GM21786 (cell line): Measurements from ENCODE around the gene DIRAS1.

Experiments
- ATAC-seq: cut with Tn5 transposase; IDR thresholded peaks from one replicate; pipeline ENCODE4 v1.9.1; 2021; ENCODE audit not compliant: unreplicated experiment

Gene DIRAS1

GRCh38 chr19:2728783-2729387 is 7.7 kb upstream of the DIRAS1 start:
- no peak for ATAC-seq

DNA sequence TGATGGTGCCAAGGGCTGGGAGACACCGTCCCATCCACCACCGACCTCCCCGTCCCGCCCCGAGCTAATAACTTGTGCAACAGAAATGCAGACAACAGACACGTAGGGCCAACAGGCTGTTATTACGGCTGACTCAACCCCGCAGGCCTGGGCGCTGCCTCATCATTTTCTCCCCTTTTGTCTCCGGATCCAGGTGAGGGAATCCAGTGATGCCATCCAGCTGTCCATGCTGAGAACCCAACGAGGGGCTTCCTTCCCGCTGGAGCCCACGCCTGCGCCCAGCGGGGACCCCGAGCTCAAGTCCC is 6.4 kb upstream of the DIRAS1 start:
- no peak for ATAC-seq

- ATAC-seq: no peak
These were observed 5.9 kb upstream of the DIRAS1 start for GRCh38 chr19:2726904-2727639.

GRCh38 chr19:2726160-2726855 is 5.1 kb upstream of the DIRAS1 start:
- ATAC-seq: no peak

DNA sequence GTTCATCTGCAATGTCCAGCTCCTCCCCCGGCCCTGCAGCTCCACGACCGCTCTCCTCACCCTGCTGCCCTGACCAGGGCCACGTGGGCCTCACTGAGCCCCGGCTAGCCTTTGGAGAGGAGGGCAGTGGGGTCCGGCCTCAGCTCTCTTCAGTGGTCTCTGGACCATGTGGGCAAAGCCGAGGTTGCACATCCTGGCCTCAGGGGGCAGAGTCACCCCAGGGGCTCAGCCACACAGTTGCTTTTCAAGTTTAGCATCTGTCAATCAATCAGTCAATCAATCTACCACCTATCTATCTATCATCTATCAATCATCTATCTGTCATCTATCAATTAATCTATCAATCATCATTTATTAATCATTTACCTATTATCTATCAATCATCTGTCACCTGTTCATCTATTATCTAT is 3.0 kb upstream of the DIRAS1 start:
- ATAC-seq: no peak

DNA sequence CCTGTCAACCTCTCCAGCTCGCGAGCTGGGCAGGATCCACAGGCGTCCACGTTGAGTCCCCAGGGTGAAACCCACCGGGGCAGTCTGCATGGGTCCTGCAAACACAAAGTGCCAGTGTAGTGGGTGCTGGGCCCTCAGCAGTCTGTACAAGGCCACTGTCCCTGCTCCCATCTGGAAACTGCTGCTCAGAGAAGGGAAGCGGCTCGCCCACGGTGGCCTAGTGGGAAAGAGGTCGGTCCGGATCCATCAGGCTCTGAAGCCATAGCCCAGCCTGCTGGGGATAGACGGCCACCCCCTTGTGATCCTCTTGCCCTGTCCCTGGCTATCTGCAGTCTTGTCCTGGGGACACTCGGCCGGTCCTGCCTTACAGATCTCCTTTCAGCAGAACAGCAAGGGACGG is 2.6 kb upstream of the DIRAS1 start:
- ATAC-seq: no peak

DNA sequence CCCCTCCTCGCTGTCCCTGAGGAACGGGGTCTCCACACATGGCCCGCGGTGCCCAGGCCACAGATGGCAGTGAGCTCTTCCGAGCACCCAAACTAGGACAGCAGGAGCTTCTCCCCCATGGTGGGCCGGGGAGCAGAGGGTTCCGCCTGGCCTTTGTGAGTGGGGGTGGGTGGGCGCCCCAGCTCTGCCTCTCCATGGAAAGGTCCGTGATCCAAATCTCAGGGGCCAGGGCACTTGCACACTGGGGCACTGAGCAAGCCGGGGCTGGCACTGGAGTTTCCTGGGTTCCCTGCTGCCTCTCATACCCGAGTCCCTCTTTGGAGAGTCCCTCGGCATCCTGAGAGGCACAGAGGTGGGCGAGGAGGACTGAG is 2.2 kb upstream of the DIRAS1 start:
- no peak for ATAC-seq

DNA sequence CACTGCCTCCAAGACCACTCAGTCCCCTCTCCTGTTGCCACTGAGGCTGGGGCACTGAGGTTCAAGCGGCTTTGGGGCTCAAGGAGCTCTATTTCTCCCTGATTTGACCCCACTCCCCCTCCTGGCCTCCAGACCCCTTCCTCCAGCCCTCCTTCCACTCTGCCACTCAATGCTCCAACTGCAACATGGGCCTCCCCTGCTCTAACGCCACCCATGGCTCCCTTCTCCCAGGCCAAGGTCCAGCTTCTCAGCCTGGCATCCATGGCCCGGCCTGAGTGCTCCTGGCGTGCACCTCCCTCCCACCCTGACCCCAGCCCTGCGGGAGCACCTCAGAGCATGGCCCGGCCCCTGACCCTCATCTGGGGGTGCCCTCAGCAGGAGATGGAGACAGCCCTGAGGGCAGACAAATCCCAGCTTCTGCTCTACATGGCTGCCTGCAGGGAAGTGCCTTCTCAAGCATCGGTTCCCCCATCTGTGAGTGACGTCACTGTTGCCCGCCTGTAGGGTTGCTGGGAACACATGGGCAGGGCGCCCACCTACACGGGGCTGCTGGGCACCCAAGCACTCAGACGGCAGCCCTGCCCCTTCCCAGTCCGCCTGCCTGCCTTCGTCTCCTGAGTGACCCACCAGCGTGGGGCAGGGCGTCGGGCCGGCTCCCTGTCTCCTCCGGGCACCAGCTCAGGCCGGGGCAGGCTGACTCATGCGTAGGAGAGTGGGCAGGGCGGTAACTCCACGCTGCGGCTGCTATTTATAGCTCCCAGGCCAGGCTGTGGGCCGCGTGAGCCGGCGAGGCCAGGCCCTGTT is 1.6 kb upstream of the DIRAS1 start:
- no peak for ATAC-seq

GRCh38 chr19:2721570-2722540 is 683 bp upstream of the DIRAS1 start:
- ATAC-seq: no peak

GRCh38 chr19:2719920-2720776 is 1.0 kb downstream of the DIRAS1 start:
- ATAC-seq: no peak

DNA sequence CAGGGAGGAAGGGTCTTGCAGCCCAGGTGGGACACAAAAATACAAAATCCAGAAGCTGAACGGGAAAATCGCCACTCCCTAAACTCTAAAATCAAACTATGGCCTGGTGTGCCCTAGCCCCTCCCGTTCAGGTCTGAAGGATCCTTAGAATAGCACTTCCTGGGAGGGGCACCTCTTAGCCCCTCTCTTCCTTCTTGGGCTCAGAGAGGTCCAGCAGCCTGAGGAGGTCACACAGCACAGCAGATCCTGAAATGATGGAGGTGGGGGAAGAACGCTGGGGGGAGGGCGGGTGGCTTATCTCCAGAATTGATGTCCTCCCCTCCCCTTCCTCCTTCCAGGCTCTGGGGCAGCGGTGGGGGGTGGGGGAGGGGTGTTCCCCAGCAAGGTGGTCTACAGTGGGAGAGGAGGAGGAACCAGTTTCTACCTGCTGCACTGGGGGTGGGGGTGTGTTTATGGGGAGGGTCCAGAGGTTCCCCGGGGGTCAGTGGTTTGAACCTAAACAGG is 1.9 kb downstream of the DIRAS1 start:
- no peak for ATAC-seq

DNA sequence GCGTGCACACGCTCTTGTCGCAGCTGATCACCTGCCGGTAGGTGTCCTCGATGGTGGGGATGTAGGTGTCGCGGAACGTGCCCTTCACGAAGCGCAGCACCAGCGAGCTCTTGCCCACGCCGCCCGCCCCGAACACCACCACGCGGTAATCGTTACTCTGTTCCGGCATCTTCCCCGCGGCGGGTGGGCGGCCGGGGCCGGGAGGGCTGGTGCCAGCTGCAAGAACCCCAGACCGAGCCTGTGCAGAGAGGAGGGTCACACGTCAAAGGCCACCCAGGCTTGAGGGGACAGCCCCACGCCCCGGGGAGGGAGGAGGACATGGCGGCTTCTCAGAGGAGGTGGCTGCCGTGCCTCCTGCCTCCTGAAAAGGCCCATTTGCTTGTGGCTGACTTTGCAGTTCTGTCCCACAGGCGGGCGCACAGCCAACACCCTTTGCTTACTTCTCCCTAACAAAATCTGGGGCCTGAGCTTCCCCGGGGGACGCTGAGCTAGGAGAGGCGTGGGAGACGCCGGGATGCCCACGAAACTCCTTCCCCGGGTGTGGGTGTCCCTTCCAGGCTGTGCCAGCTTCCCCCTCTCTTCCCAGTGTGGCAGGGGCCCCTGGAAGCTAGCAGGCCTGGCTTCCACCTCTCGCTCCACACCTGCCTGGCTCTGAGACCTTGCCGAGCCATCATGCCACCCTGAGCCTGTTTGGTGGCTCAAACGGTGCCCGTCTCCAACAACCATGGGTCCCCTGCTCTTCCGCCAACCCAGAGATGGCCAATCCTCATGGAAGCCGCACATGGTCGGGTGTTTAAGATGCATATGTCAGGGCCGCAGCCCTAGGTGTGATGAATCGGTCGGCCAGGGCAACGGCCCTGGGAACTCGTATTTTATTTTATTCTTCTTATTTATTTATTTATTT is 3.3 kb downstream of the DIRAS1 start:
- no peak for ATAC-seq

DNA sequence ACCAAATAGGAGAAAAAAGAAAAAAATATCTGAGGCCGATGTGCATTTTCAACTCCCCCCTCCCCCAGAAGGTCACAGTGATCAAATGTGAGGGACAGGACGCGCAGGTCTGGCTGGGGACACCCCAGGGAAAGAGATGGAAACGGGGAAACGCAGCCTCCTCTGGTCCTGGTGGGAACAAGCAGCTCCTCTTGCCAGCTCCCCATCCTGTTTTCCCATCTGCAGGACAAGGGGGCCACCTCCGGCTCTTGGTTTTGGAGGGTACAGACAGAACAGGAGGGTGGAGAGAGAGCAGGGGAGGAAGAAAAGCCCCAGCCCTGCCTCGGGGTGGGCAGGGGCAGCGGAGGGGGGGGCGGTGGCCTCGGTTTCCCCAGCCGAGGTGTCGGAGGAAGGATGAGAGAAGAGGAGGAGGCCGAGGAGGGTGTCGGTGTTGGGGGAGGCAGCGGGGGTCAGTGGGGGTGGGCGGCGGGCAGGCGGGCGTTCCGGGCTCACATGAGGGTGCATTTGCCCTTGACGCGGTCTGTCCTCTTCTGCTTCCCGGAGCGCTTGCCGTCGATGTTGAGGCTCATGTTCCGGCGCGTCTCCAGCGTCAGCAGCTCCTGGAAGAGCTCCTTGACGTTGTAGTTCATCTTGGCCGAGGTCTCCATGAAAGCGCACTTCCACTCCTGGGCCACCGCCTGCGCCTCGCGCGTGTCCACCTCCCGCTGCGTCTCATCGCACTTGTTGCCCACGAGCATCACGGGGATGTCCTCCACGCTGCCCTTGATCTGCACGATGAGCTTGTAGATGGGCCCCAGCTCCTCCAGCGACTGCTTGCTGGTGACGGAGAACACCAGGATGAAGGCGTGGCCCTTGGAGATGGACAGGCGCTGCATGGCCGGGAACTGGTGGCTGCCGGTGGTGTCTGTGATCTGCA is 4.2 kb downstream of the DIRAS1 start:
- ATAC-seq: no peak

GRCh38 chr19:2716275-2716650 is 4.9 kb downstream of the DIRAS1 start:
- no peak for ATAC-seq

DNA sequence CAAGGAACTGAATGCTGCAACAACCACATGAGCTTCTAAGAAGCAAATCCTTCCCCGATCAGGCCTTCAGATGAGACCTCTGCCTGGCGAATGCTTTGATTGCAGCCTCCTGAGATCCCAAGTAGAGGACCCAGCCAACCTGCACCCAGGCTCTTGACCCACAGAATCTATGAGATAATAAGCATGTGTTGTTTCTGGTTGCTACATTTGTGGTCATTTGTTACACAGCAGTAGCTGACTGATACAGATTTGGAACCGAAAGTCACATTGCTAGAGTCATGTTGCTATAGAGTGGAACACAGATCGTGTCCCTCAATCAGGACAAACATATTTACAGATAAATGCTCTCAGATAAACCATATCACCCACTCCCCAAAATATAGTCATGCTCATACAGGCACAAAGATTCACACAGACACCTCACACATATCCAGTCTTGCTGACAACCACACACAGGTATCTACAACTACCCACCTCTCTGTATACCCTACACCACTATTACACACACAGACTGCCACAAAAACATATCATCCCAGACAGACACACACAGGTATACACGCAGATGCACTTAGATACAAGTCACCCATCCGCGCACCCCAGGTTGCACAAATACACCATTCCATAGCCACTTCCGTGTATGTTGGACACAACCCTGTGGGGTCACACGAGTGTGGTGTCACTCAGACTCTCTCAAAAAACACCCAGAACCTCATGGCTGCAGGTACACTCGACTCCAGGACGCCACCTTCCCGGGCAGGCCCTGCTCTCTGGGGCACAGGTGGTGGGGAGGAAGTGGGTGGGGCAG is 5.5 kb downstream of the DIRAS1 start:
- ATAC-seq: no peak

- ATAC-seq: no peak
These were observed 6.5 kb downstream of the DIRAS1 start for GRCh38 chr19:2714531-2715269.
